Uterus (tissue), 2 donors: ENCODE results near the gene DONSON.

ENCODE experiments used
- POLR2A ChIP-seq, 2 donors: fragments of 450-650 bp; IDR thresholded peaks; one replicate each; pipeline ENCODE4 v1.6.1; 2016; ENCODE audit warnings: antibody characterized with exemption in 2 of 2, mild to moderate bottlenecking in 1 of 2, moderate library complexity in 1 of 2
- TF ChIP-seq, protein P1 (sequence below), 4 experiments: fragments of 200-600 bp in 2 of 4; fragments of 450-650 bp in 2 of 4; sonication (generic) in 2 of 4; IDR thresholded peaks; one replicate each; pipeline ENCODE4 v1.5.1; 2016 to 2019; ENCODE audit warnings: antibody characterized with exemption in 4 of 4, mild to moderate bottlenecking in 2 of 4, moderate library complexity in 1 of 4

DNA sequence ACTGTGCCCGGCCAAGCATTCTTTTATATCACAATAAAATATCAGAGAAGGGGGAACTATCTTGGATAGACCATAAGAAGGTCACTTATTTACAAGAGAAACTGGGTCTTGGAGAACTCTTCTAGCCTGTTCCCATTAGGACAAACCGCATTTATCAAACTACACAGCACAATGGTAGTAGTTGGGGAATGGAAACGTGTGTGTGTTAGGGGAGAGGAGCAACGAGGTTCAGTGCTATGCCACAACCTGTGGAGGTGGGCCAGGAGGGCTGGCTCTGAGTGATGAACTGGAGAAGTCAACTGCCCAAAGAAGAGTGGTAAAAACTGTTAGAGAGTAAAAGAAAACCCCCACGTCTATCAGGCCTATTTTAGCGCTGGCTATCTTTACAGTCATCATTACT is 1.6 kb downstream of the DONSON start:
- TF ChIP-seq POLR2A (IDR thresholded peaks at IDR 0.05): no peak
- TF ChIP-seq, protein P1, sequence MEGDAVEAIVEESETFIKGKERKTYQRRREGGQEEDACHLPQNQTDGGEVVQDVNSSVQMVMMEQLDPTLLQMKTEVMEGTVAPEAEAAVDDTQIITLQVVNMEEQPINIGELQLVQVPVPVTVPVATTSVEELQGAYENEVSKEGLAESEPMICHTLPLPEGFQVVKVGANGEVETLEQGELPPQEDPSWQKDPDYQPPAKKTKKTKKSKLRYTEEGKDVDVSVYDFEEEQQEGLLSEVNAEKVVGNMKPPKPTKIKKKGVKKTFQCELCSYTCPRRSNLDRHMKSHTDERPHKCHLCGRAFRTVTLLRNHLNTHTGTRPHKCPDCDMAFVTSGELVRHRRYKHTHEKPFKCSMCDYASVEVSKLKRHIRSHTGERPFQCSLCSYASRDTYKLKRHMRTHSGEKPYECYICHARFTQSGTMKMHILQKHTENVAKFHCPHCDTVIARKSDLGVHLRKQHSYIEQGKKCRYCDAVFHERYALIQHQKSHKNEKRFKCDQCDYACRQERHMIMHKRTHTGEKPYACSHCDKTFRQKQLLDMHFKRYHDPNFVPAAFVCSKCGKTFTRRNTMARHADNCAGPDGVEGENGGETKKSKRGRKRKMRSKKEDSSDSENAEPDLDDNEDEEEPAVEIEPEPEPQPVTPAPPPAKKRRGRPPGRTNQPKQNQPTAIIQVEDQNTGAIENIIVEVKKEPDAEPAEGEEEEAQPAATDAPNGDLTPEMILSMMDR (IDR thresholded peaks at IDR 0.05): no peak
